Common myeloid progenitor, CD34-positive (primary cell): Measurements from ENCODE around the gene PCSK6.

Source experiments
- CTCF ChIA-PET: fragments of 350-600 bp; sonication (Branson Sonifier 250); formaldehyde crosslinking; loops from one replicate; lab custom pipeline; 2021; ENCODE audit warnings: antibody characterized with exemption; lab: Charles Lee
- POLR2A ChIA-PET: fragments of 350-600 bp; sonication (Branson Sonifier 250); formaldehyde crosslinking; loops from one replicate; lab custom pipeline; 2021; ENCODE audit warnings: antibody characterized with exemption; lab: Charles Lee
- DNase-seq, 3 donors: peaks; one replicate each; pipeline versions ENCODE4 v3.0.0 to v3.0.0-alpha.2; 2013
- H3K27ac ChIP-seq, 2 experiments: 1 replicate in 1 of 2; 2 replicates in 1 of 2; pipeline ENCODE4 v1.7.0; 2013; ENCODE audit warnings: inconsistent platforms in 2 of 2, low read length in 2 of 2, mild to moderate bottlenecking in 2 of 2, low read depth in 1 of 2, moderate library complexity in 1 of 2; ENCODE audit not compliant: severe bottlenecking in 2 of 2, insufficient read depth in 1 of 2, poor library complexity in 1 of 2
- H3K27me3 ChIP-seq, 5 experiments: replicated peaks in 2 of 5; 1 replicate in 3 of 5; 2 replicates in 2 of 5; pipeline versions ENCODE4 v1.6.1 to v1.7.0; 2013; ENCODE audit warnings: low read length in 4 of 5, mild to moderate bottlenecking in 2 of 5, moderate library complexity in 2 of 5, inconsistent platforms in 1 of 5; ENCODE audit not compliant: insufficient read depth in 5 of 5, control insufficient read depth in 4 of 5
- H3K36me3 ChIP-seq, 4 experiments: 1 replicate in 2 of 4; 2 replicates in 2 of 4; pipeline versions ENCODE4 v1.6.1 to v1.7.0; 2013; ENCODE audit warnings: low read length in 3 of 4, control low read depth in 1 of 4, mild to moderate bottlenecking in 1 of 4; ENCODE audit not compliant: control insufficient read depth in 4 of 4, insufficient read depth in 4 of 4
- H3K4me1 ChIP-seq, 4 experiments: 1 replicate in 3 of 4; 2 replicates in 1 of 4; pipeline versions ENCODE4 v1.6.1 to v1.7.1; 2013; ENCODE audit warnings: low read length in 3 of 4, mild to moderate bottlenecking in 3 of 4, control low read depth in 1 of 4, inconsistent platforms in 1 of 4, moderate library complexity in 1 of 4; ENCODE audit not compliant: control insufficient read depth in 4 of 4, insufficient read depth in 4 of 4; ENCODE audit errors: control extremely low read depth in 1 of 4
- H3K4me3 ChIP-seq, 7 experiments: 1 replicate in 4 of 7; 2 replicates in 3 of 7; pipeline versions ENCODE4 v1.5.1 to v1.7.0; 2013; ENCODE audit warnings: mild to moderate bottlenecking in 7 of 7, low read length in 6 of 7, moderate library complexity in 6 of 7, inconsistent platforms in 2 of 7, low read depth in 2 of 7, control low read depth in 1 of 7; ENCODE audit not compliant: insufficient read depth in 4 of 7, control insufficient read depth in 1 of 7; ENCODE audit errors: extremely low read depth in 1 of 7
- H3K9me3 ChIP-seq, 5 experiments: 1 replicate in 4 of 5; 2 replicates in 1 of 5; pipeline versions ENCODE4 v1.6.1 to v1.7.1; 2013; ENCODE audit warnings: low read length in 4 of 5, mild to moderate bottlenecking in 2 of 5, inconsistent platforms in 1 of 5, low read depth in 1 of 5, moderate library complexity in 1 of 5; ENCODE audit not compliant: control insufficient read depth in 4 of 5, insufficient read depth in 2 of 5; ENCODE audit errors: control extremely low read depth in 1 of 5
- WGBS: methylation state at CpG from one replicate; pipeline ENCODE4 v1.1.5; 2013; ENCODE audit not compliant: insufficient coverage; 5-methylcytosine and 5-hydroxymethylcytosine counted together

The PCSK6 gene

DNA sequence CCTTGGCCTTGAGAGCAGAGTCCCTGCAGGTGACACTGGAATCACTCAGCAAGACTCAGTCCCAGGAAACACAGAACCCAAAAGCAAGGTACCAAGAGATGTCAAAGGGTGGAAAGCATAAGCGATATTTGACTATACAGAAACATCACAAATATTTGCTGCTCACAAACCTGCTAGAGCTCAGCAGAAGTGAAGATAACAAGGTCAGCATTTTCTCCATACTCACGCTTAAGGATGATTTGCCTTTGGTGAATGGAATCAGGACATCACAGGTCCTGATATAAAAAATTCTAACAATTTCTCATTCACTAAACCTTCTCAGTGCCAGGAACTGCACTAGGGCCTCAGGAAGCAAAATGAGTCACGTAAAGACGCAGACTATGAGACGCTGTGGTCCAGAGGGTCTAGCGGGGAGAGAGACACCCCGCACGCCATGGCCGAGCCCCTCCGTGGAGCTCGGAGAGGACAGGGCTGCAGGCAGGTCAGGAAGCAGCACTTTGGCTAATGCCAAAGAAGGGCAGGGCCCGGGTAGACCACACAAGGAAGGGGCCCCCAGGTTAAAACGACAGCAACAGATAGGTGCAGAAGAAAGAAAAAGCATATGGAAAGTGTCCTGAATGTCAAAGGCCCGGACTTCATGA lies 10.7 kb downstream of the PCSK6 start:
- DNase-seq: no peak
- Histone ChIP-seq H3K4me3 (no peak overlapping the region), H3K36me3 (no peaks in the 10 kb centered on the region), H3K27ac (no peak overlapping the region), H3K4me1 (no peaks in the 10 kb centered on the region), H3K27me3 (peaks cover 0 to 38% (median 6%) of the 10 kb centered on the region in 5 experiments), H3K9me3 (no peaks in the 10 kb centered on the region)
- ChIA-PET CTCF (no interaction called here), POLR2A (no interaction called here)
- WGBS: 90% methylated on average over 14 of the region's 14 CpGs

DNA sequence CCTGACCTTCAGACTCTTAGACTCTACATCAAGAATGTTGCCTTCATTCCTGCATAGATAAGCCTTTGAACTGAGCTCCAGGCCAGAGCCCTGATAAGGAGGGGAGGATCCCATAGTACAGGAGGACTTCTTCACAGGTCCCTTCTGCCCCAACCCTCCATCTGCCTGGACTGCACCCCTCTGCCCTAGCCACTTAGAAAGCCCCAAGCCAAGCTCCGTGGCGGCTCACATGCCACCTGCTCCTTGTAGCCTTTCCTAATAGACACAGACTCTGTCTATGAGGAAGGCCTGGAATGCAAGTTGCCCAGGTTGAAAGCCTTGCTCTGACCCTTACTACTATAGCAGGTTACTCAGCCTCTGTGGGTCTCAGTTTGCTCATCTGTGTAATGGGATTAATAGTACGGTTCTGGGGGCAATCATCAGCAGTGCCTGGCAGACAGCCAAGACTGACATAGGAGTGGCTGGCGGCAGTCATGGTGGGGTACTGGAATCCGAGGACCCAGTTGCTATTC lies 11.6 kb downstream of the PCSK6 start:
- ChIA-PET CTCF (no interaction called here), POLR2A (no interaction called here)
- Histone ChIP-seq H3K27ac (no peak overlapping the region), H3K4me3 (no peak overlapping the region), H3K27me3 (peaks cover 0 to 31% (median 5%) of the 10 kb centered on the region in 5 experiments), H3K36me3 (no peaks in the 10 kb centered on the region), H3K9me3 (no peaks in the 10 kb centered on the region), H3K4me1 (no peaks in the 10 kb centered on the region)
- 94% methylated on average over 5 of the region's 5 CpGs for WGBS
- no peak for DNase-seq

DNA sequence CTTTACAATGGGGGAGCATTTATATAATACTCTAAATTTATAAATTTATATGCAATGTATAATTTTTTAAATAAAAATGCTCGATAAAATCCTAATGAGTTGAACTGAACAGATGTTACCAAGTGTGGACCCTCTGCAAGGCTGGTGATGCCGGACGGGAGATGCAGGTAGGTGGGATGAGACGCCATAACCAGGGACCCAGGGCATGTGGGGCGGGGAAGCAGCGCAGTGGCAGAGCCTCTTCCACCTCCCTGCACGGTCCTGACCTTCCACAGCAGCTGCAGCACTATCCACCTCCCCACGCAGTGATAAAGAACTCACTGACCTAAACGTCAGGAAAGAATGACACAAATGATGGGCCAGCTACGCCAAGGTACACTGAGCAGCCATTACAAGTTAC lies 12.8 kb downstream of the PCSK6 start:
- Histone ChIP-seq H3K9me3 (no peaks in the 10 kb centered on the region), H3K27ac (no peak overlapping the region), H3K4me3 (no peak overlapping the region), H3K36me3 (no peaks in the 10 kb centered on the region), H3K4me1 (no peaks in the 10 kb centered on the region), H3K27me3 (peaks cover 0 to 32% (median 5%) of the 10 kb centered on the region in 5 experiments)
- POLR2A ChIA-PET: no interaction called here
- no peak for DNase-seq
- CTCF ChIA-PET: no interaction called here
- 97% methylated on average over 9 of the region's 10 CpGs for WGBS

DNA sequence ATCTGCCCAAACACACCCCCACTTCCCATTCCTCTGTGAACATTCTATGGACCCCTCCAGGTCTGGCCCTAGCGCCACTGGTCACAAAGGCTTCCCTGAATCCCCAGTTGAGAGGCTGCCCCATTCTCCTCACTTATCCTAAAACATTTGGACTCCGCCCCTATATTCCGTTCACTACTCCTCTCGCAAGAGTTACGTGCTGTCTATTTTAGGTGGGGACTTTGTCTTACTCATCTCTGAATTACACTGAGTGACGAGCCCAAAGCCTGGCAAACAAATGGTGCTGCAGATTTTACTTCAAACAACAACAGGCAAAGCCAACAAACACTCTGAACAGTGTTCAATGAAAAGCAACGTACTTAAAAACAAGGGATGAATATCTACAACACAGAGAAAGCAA lies 14.5 kb downstream of the PCSK6 start:
- ChIA-PET POLR2A (no interaction called here), CTCF (no interaction called here)
- no peak overlapping the region for H3K27ac ChIP-seq
- 93% methylated on average over 3 of the region's 7 CpGs for WGBS
- DNase-seq: no peak
- no peaks in the 10 kb centered on the region for H3K36me3 ChIP-seq
- no peak overlapping the region for H3K4me3 ChIP-seq
- H3K4me1 ChIP-seq: no peaks in the 10 kb centered on the region
- H3K27me3 ChIP-seq: peaks cover 0 to 29% (median 5%) of the 10 kb centered on the region in 5 experiments
- no peaks in the 10 kb centered on the region for H3K9me3 ChIP-seq

DNA sequence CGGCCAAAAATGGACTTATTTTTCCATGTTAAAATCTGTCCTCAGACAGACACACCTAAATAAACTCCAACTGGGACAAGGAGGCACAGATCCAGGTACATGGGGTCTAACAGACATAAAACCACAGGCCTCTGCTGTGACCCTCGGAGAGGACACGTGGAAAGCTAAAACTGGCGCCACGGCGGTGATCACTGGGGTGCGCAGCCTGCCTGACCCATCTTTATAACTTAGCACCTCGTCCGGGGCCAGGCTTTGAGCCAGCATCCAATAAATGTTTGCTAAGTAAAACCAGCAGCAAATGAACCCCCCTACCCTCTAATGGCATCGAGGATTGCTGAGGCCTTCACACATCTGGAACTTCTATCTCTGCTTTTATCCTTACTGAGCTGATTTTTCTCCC lies 15.3 kb downstream of the PCSK6 start:
- Histone ChIP-seq H3K4me1 (no peaks in the 10 kb centered on the region), H3K9me3 (no peaks in the 10 kb centered on the region), H3K4me3 (no peak overlapping the region), H3K27ac (no peak overlapping the region), H3K27me3 (peaks cover 0 to 34% (median 2%) of the 10 kb centered on the region in 5 experiments), H3K36me3 (no peaks in the 10 kb centered on the region)
- no peak for DNase-seq
- WGBS: 96% methylated on average over 7 of the region's 10 CpGs
- POLR2A ChIA-PET: no interaction called here
- CTCF ChIA-PET: no interaction called here

DNA sequence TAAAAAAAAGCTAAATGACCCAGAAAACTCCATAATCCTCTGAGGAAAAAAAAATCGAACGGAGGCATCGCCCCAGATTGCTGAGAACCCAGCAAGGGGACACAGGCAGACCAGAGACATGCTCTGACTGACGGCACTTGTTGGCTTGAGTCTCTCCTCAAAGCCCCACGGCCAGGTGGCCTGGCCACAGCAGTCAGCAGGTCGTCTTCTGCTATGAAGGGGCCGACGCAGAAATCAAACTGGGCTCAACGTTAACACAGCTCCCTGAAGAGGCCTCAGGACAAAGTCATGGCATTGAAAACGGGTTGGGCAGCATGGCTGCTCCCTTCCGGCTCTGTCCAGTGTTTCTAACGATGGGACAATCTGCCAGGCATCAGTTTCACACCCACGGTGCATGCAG lies 17.5 kb downstream of the PCSK6 start:
- POLR2A ChIA-PET: no interaction called here

DNA sequence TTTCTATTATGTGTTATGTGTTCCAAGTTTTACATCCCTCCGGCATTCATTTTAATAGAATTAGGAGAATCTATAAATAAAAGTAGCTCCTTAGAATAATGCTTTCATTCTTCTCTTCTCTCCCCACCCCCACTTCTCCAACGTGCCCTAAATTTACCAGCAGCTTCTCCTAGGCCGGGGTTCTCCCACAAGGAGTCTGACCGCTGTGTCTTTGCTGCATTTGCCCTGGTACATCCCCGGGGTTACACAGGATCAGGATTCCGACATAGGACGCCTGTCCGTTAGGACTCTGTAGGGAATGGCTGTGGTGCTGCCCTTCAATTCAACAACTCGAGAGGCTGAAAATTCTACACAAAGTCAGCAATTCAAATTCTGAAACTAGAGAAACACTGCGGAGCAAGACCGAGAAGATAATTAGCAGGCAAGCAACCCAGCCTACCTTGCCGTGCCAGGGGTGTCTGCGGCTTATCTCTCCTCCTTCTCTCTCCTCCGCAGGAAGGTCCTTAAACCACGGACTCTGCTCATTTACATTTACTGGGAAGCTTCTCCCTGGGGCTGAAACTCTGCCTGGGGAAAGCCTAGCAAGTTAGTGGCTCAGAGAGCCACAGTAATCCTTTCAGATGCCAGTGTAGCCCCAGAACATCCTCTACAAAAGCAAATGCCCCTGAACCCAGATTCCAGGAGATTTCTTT lies 18.8 kb downstream of the PCSK6 start:
- no peaks in the 10 kb centered on the region for H3K36me3 ChIP-seq
- no peak overlapping the region for H3K27ac ChIP-seq
- H3K4me3 ChIP-seq: no peak overlapping the region
- H3K4me1 ChIP-seq: no peaks in the 10 kb centered on the region
- peaks cover 0 to 6% (median 2%) of the 10 kb centered on the region in 5 experiments for H3K9me3 ChIP-seq
- POLR2A ChIA-PET: no interaction called here
- 96% methylated on average over 14 of the region's 15 CpGs for WGBS
- H3K27me3 ChIP-seq: peaks cover 0 to 54% (median 11%) of the 10 kb centered on the region in 5 experiments
- DNase-seq: no peak
- CTCF ChIA-PET: interaction anchor here (1.2 kb wide), 1 partner anchor 31 kb away, joined by 3 read pairs; no protein-coding TSS in a partner anchor

More for the DNA sequence above, 17.5 kb downstream of the PCSK6 start:
- Histone ChIP-seq H3K4me3 (no peak overlapping the region), H3K4me1 (no peaks in the 10 kb centered on the region), H3K27ac (no peak overlapping the region), H3K36me3 (no peaks in the 10 kb centered on the region), H3K9me3 (no peaks in the 10 kb centered on the region), H3K27me3 (peaks cover 0 to 48% (median 9%) of the 10 kb centered on the region in 5 experiments)
- CTCF ChIA-PET: no interaction called here
- no peak for DNase-seq
- 90% methylated on average over 13 of the region's 13 CpGs for WGBS
